MM.1S (cell line): ENCODE data around the gene CA5A.

ENCODE experiments used
- DNase-seq: peaks from one replicate; pipeline ENCODE4 v3.0.0-alpha.2; 2015
- H2AFZ ChIP-seq: fragments of 300-600 bp; sonication (generic); 2 replicates; pipeline ENCODE4 v1.6.0; 2016; ENCODE audit warnings: antibody characterized with exemption, low read length
- H3F3A ChIP-seq: fragments of 300-600 bp; sonication (generic); 2 replicates; pipeline ENCODE4 v1.6.1; 2016; ENCODE audit warnings: mild to moderate bottlenecking, antibody characterized with exemption, low read length, moderate library complexity, mixed read lengths; ENCODE audit not compliant: insufficient read depth
- H3K27ac ChIP-seq: fragments of 300-600 bp; sonication (generic); 2 replicates; pipeline ENCODE4 v1.5.1; 2016; ENCODE audit warnings: mild to moderate bottlenecking, low read length
- H3K27me3 ChIP-seq: fragments of 300-600 bp; sonication (generic); replicated peaks from 2 replicates; pipeline ENCODE4 v1.6.0; 2016; ENCODE audit warnings: low read length; ENCODE audit not compliant: insufficient read depth
- H3K36me3 ChIP-seq: fragments of 300-600 bp; sonication (generic); replicated peaks from 2 replicates; pipeline ENCODE4 v1.6.1; 2016; ENCODE audit warnings: mild to moderate bottlenecking, low read length, mixed read lengths; ENCODE audit not compliant: insufficient read depth
- H3K4me1 ChIP-seq: fragments of 300-600 bp; sonication (generic); 2 replicates; pipeline ENCODE4 v1.6.1; 2016; ENCODE audit warnings: low read length, mixed read lengths
- H3K4me2 ChIP-seq: fragments of 300-600 bp; sonication (generic); 2 replicates; pipeline ENCODE4 v1.6.0; 2016; ENCODE audit warnings: low read depth, low read length
- H3K4me3 ChIP-seq: fragments of 300-600 bp; sonication (generic); 2 replicates; pipeline ENCODE4 v1.5.1; 2016; ENCODE audit warnings: low read length, mixed read lengths
- H3K79me2 ChIP-seq: fragments of 300-600 bp; sonication (generic); 2 replicates; pipeline ENCODE4 v1.6.1; 2016; ENCODE audit warnings: mixed run types, low read length, mixed read lengths
- H3K9ac ChIP-seq: fragments of 300-600 bp; sonication (generic); 2 replicates; pipeline ENCODE4 v1.6.1; 2016; ENCODE audit warnings: low read length, mixed read lengths
- H3K9me2 ChIP-seq: fragments of 300-600 bp; sonication (generic); replicated peaks from 2 replicates; pipeline ENCODE4 v1.6.1; 2016; ENCODE audit warnings: mild to moderate bottlenecking, low read length, mixed read lengths; ENCODE audit not compliant: insufficient read depth
- H3K9me3 ChIP-seq: fragments of 300-600 bp; sonication (generic); replicated peaks from 2 replicates; pipeline ENCODE4 v1.6.1; 2016; ENCODE audit warnings: mild to moderate bottlenecking, low read length, mixed read lengths; ENCODE audit not compliant: insufficient read depth
- H4K20me1 ChIP-seq: fragments of 300-600 bp; sonication (generic); 2 replicates; pipeline ENCODE4 v1.6.1; 2016; ENCODE audit warnings: mild to moderate bottlenecking, low read length, moderate library complexity, mixed read lengths; ENCODE audit not compliant: insufficient read depth
- CTCF ChIP-seq: fragments of 300-600 bp; sonication (generic); IDR thresholded peaks from 2 replicates; pipeline ENCODE4 v1.5.1; 2016; ENCODE audit warnings: antibody characterized with exemption, low read length, mixed read lengths
- EZH2 ChIP-seq: fragments of 300-600 bp; sonication (generic); optimal IDR thresholded peaks from 2 replicates; pipeline ENCODE3; 2017; ENCODE audit warnings: low read depth, mild to moderate bottlenecking, antibody characterized with exemption, low read length, mixed read lengths
- EZH2phosphoT487 ChIP-seq: fragments of 300-600 bp; sonication (generic); IDR thresholded peaks from 2 replicates; pipeline ENCODE4 v1.6.1; 2018; ENCODE audit warnings: antibody characterized with exemption, low read length

The CA5A gene

DNA sequence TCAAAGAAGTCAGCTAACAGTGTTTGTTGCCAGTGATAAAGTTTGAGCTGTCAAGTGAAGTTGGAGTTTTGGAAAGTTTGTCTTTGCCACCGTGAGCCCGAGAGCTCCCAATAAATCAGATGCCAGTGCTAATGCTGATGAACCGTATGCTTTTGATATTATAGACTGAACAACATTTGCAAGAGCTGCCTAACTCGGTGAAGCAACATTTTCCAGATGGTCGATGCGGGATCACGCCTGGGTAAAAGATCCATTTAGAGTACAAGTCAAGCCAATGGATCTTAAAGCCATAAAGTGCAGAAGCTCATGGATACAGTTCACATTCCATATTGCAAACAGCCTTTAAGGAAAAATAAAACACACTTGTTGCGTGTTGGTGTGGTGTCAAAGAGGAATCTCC lies 24.5 kb upstream of the CA5A start:
- Histone ChIP-seq H4K20me1 (no peaks in the 10 kb centered on the region), H3K9me3 (no peaks in the 10 kb centered on the region), H3K27ac (no peak overlapping the region), H3F3A (peaks cover 8% of the 10 kb centered on the region), H3K4me2 (no peak overlapping the region), H3K36me3 (no peaks in the 10 kb centered on the region), H3K79me2 (peaks cover 89% of the 10 kb centered on the region), H3K9ac (no peak overlapping the region), H2AFZ (no peak overlapping the region), H3K27me3 (no peaks in the 10 kb centered on the region), H3K4me3 (no peak overlapping the region), H3K4me1 (peaks cover 9% of the 10 kb centered on the region), H3K9me2 (no peaks in the 10 kb centered on the region)
- no peak for DNase-seq
- no peak for TF ChIP-seq EZH2
- TF ChIP-seq EZH2phosphoT487: no peak
- no peak for TF ChIP-seq CTCF

- Histone ChIP-seq H3K9me2 (no peaks in the 10 kb centered on the region), H3K27me3 (no peaks in the 10 kb centered on the region), H3K79me2 (peaks cover 90% of the 10 kb centered on the region), H3K9me3 (no peaks in the 10 kb centered on the region), H3F3A (peaks cover 14% of the 10 kb centered on the region), H3K4me2 (no peak overlapping the region), H3K4me3 (no peak overlapping the region), H2AFZ (no peak overlapping the region), H4K20me1 (no peaks in the 10 kb centered on the region), H3K4me1 (peaks cover 15% of the 10 kb centered on the region), H3K9ac (no peak overlapping the region), H3K36me3 (no peaks in the 10 kb centered on the region), H3K27ac (no peak overlapping the region)
- TF ChIP-seq EZH2 (no peak), CTCF (no peak), EZH2phosphoT487 (no peak)
- DNase-seq: no peak
These were observed 24.0 kb upstream of the CA5A start for GRCh38 chr16:87960296-87960695.

GRCh38 chr16:87959391-87959990 lies 23.2 kb upstream of the CA5A start:
- H3K27ac ChIP-seq: no peak overlapping the region
- H2AFZ ChIP-seq: no peak overlapping the region
- no peaks in the 10 kb centered on the region for H3K36me3 ChIP-seq
- no peak overlapping the region for H3K4me3 ChIP-seq
- DNase-seq: no peak
- no peak overlapping the region for H3K4me2 ChIP-seq
- TF ChIP-seq CTCF (no peak), EZH2 (no peak), EZH2phosphoT487 (no peak)
- H3F3A ChIP-seq: peaks cover 17% of the 10 kb centered on the region
- peaks cover 22% of the 10 kb centered on the region for H3K4me1 ChIP-seq
- no peaks in the 10 kb centered on the region for H4K20me1 ChIP-seq
- H3K79me2 ChIP-seq: peaks cover 90% of the 10 kb centered on the region
- no peak overlapping the region for H3K9ac ChIP-seq
- H3K27me3 ChIP-seq: no peaks in the 10 kb centered on the region
- H3K9me3 ChIP-seq: no peaks in the 10 kb centered on the region
- H3K9me2 ChIP-seq: no peaks in the 10 kb centered on the region
